GM19328 (cell line): Measurements from ENCODE around the gene MMP19.
"Not testable (repeated sequence)": the region's sequence is repeated elsewhere in the genome, so short reads cannot be mapped to it uniquely, and the experiment has no call there.

Source experiments
- ATAC-seq: cut with Tn5 transposase; IDR thresholded peaks from one replicate; pipeline ENCODE4 v1.9.1; 2021; ENCODE audit warnings: mild to moderate bottlenecking, moderate library complexity; ENCODE audit not compliant: unreplicated experiment

The MMP19 gene

GRCh38 chr12:55842681-55843429 lies at the start of gene MMP19:
TSS of gene MMP19 (minus strand) at chr12:55842936. CDS start at chr12:55842830, 106 bp downstream.
- ATAC-seq, result no peak

- no peak for ATAC-seq
Observed at GRCh38 chr12:55891310-55891709, 48.6 kb upstream of the MMP19 start.

GRCh38 chr12:55885113-55885512 lies 42.4 kb upstream of the MMP19 start:
- no peak for ATAC-seq

- ATAC-seq, result no peak
Observed at GRCh38 chr12:55877824-55878223, 35.1 kb upstream of the MMP19 start.

GRCh38 chr12:55875704-55876467 lies 33.1 kb upstream of the MMP19 start:
- ATAC-seq, result no peak

GRCh38 chr12:55874443-55874842 lies 31.7 kb upstream of the MMP19 start:
- ATAC-seq, result no peak

GRCh38 chr12:55866454-55867004 lies 23.8 kb upstream of the MMP19 start:
- ATAC-seq, result not testable (repeated sequence)

- ATAC-seq, result no peak
Observed at GRCh38 chr12:55865327-55865726, 22.6 kb upstream of the MMP19 start.

GRCh38 chr12:55862931-55863330 lies 20.2 kb upstream of the MMP19 start:
- ATAC-seq, result not testable (repeated sequence)

- ATAC-seq, result no peak
Observed at GRCh38 chr12:55862286-55862685, 19.6 kb upstream of the MMP19 start.

- ATAC-seq, result no peak
Observed at GRCh38 chr12:55861871-55862270, 19.1 kb upstream of the MMP19 start.

GRCh38 chr12:55861396-55861795 lies 18.7 kb upstream of the MMP19 start:
- ATAC-seq, result no peak

- ATAC-seq, result no peak
Observed at GRCh38 chr12:55852740-55853139, 10.0 kb upstream of the MMP19 start.

GRCh38 chr12:55850893-55851292 lies 8.2 kb upstream of the MMP19 start:
- ATAC-seq, result no peak

GRCh38 chr12:55850401-55850800 lies 7.7 kb upstream of the MMP19 start:
- ATAC-seq, result no peak

- ATAC-seq, result no peak
Observed at GRCh38 chr12:55849616-55850343, 7.0 kb upstream of the MMP19 start.

GRCh38 chr12:55847603-55848291 lies 5.0 kb upstream of the MMP19 start:
- ATAC-seq, result no peak

GRCh38 chr12:55847033-55847432 lies 4.3 kb upstream of the MMP19 start:
- no peak for ATAC-seq

GRCh38 chr12:55845785-55846496 lies 3.2 kb upstream of the MMP19 start:
- no peak for ATAC-seq

- no peak for ATAC-seq
Observed at GRCh38 chr12:55845361-55845760, 2.6 kb upstream of the MMP19 start.
